Measurements from ENCODE around the gene TMEM178B. TPM values are rescaled to one million over a fixed set of nuclear protein-coding genes. Genes with fewer than 3 reads are reported as not detected.

Gene TMEM178B
- total and polyA plus RNA-seq, 9 of the 15 experiments (the other 6 are each of a cell fraction or from before 2014, with no cell fraction given), result under 0.01 to 0.03 (median 0.01) TPM; not detected in 5

DNA sequence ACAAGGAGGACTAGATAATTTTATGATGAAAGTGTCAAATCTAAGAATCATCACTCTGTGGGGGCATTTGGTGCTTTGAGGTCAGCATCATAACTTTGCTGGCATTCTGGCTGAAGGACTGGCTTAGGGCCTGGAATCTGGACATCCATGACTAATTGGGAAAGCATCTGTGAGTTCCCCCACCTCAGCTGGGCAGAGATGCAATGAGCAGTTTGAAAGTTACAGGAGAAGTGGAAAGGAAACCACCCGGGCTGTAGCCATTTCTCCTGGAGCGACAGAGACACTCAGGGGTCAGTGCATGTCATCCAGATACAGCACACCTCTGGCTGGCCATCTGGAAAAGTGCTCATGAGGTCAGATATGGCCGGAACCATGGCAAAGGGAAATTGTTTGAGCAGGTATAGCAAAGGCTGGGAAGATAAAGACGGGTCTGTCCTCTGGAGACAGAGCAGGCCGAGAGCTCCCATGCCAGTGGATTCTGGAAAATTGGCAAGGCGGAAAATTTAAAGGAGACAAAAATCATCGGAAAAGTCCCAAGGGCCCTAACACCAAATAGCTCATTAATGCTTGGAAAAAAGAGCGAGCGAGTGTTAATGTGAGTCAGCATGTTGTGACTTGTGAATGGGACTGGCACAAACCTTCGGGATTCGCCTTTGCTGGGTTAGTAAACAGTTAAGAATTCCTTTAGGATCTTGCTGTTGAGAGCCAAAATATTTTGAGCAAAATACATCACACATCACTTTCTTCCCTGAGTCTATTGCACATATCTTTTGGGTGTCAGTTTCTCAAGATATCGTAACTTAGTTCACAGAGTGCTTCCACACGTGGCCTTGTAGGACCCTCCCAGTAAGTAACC, 288.9 kb downstream of the TMEM178B start:
- peaks cover 4 to 11% of the 10 kb centered on the region in 2 experiments; a peak in 3 of 5 replicates for H3K27me3 ChIP-seq (ENCODE audit: control insufficient read depth in 2 of 2, insufficient read depth in 2 of 2, low read length in 2 of 2)
- DNase-seq (ENCODE audit: extremely low read depth in 1 of 4, low spot score in 3 of 4) (no peak), FAIRE-seq (no peak), ATAC-seq (peak; percentile 41; the same call in 1 of the 3 replicates)
- H3K9me1 ChIP-seq (ENCODE audit: control insufficient read depth, insufficient read depth, low read length), result no peaks in the 10 kb centered on the region
- H2AFZ ChIP-seq (ENCODE audit: low read depth, low read length), result no peak overlapping the region
- POLR2A ChIA-PET, result interaction anchor here (1.1 kb wide), 1 partner anchor 55 kb away, joined by 3 read pairs; no protein-coding TSS in a partner anchor
- no peaks in the 10 kb centered on the region for H3K4me1 ChIP-seq (replicated peaks in 1 of 2; ENCODE audit: control insufficient read depth in 2 of 2, insufficient read depth in 2 of 2, low read length in 2 of 2)
- no peaks in the 10 kb centered on the region for H4K20me1 ChIP-seq (replicated peaks; ENCODE audit: control insufficient read depth, insufficient read depth, low read length)
- no peaks in the 10 kb centered on the region for H3K79me2 ChIP-seq (ENCODE audit: control insufficient read depth, insufficient read depth, low read length)
- H3K4me2 ChIP-seq (ENCODE audit: insufficient read depth, low read length), result no peak overlapping the region
- no peaks in the 10 kb centered on the region for H3K9me3 ChIP-seq (replicated peaks; ENCODE audit: control insufficient read depth, insufficient read depth, low read depth, low read length)
- no peaks in the 10 kb centered on the region for H3K36me3 ChIP-seq (ENCODE audit: control insufficient read depth, insufficient read depth, low read length)
- no peak overlapping the region for H3K9ac ChIP-seq (ENCODE audit: insufficient read depth in 1 of 2, low read depth in 2 of 2, low read length in 2 of 2)
- WGBS (ENCODE audit: insufficient coverage, low coverage, missing lambda C conversion rate), result under 1% methylated on average over 13 of the region's 13 CpGs
- in situ Hi-C loops (cut with MboI), result no loop called here
- CTCF ChIA-PET (ENCODE audit: low intra/inter-chr PET ratio), result no interaction called here
- no TSS peak for BruUV-seq (replicated peaks)
- intact Hi-C loops (cut with micrococcal nuclease), result no loop called here
- no peak overlapping the region for H3K27ac ChIP-seq (ENCODE audit: extremely low read depth, low read depth, low read length)
- H3K4me3 ChIP-seq, result no peak overlapping the region
- TF ChIP-seq ZNF165 (CRISPR knock-in tag; IDR thresholded peaks at IDR 0.05; ENCODE audit: borderline replicate concordance) (no peak), ZNF408 (CRISPR knock-in tag; IDR thresholded peaks at IDR 0.05; ENCODE audit: low read depth) (no peak), GABPB1 (CRISPR knock-in tag; IDR thresholded peaks at IDR 0.05) (no peak), MCM5 (IDR thresholded peaks at IDR 0.05; ENCODE audit: low read depth) (no peak), ARID2 (IDR thresholded peaks at IDR 0.05) (no peak), ETV6 (IDR thresholded peaks at IDR 0.05; ENCODE audit: borderline replicate concordance in 1 of 2, low read depth in 2 of 2, low read length in 1 of 2) (no peak), ETV6 (CRISPR knock-in tag; IDR thresholded peaks at IDR 0.05; ENCODE audit: borderline replicate concordance) (no peak), ZNF12 (CRISPR knock-in tag; IDR thresholded peaks at IDR 0.05) (no peak), FOXA1 (IDR thresholded peaks at IDR 0.05; ENCODE audit: borderline replicate concordance) (no peak), POLR2AphosphoS2 (IDR thresholded peaks at IDR 0.05; ENCODE audit: low read length) (no peak), NR2F6 (CRISPR knock-in tag; IDR thresholded peaks at IDR 0.05) (no peak), MED1 (CRISPR knock-in tag; IDR thresholded peaks at IDR 0.05; ENCODE audit: borderline replicate concordance) (no peak), ZSCAN29 (IDR thresholded peaks at IDR 0.05) (no peak)
- TF ChIP-seq, protein P1, sequence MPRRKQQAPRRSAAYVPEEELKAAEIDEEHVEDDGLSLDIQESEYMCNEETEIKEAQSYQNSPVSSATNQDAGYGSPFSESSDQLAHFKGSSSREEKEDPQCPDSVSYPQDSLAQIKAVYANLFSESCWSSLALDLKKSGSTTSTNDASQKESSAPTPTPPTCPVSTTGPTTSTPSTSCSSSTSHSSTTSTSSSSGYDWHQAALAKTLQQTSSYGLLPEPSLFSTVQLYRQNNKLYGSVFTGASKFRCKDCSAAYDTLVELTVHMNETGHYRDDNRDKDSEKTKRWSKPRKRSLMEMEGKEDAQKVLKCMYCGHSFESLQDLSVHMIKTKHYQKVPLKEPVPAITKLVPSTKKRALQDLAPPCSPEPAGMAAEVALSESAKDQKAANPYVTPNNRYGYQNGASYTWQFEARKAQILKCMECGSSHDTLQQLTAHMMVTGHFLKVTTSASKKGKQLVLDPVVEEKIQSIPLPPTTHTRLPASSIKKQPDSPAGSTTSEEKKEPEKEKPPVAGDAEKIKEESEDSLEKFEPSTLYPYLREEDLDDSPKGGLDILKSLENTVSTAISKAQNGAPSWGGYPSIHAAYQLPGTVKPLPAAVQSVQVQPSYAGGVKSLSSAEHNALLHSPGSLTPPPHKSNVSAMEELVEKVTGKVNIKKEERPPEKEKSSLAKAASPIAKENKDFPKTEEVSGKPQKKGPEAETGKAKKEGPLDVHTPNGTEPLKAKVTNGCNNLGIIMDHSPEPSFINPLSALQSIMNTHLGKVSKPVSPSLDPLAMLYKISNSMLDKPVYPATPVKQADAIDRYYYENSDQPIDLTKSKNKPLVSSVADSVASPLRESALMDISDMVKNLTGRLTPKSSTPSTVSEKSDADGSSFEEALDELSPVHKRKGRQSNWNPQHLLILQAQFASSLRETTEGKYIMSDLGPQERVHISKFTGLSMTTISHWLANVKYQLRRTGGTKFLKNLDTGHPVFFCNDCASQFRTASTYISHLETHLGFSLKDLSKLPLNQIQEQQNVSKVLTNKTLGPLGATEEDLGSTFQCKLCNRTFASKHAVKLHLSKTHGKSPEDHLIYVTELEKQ (CRISPR knock-in tag; IDR thresholded peaks at IDR 0.05), result no peak
- TF ChIP-seq, protein P2, sequence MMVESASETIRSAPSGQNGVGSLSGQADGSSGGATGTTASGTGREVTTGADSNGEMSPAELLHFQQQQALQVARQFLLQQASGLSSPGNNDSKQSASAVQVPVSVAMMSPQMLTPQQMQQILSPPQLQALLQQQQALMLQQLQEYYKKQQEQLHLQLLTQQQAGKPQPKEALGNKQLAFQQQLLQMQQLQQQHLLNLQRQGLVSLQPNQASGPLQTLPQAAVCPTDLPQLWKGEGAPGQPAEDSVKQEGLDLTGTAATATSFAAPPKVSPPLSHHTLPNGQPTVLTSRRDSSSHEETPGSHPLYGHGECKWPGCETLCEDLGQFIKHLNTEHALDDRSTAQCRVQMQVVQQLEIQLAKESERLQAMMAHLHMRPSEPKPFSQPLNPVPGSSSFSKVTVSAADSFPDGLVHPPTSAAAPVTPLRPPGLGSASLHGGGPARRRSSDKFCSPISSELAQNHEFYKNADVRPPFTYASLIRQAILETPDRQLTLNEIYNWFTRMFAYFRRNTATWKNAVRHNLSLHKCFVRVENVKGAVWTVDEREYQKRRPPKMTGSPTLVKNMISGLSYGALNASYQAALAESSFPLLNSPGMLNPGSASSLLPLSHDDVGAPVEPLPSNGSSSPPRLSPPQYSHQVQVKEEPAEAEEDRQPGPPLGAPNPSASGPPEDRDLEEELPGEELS (CRISPR knock-in tag; IDR thresholded peaks at IDR 0.05; ENCODE audit: borderline replicate concordance), result no peak
- TF ChIP-seq, protein P3, sequence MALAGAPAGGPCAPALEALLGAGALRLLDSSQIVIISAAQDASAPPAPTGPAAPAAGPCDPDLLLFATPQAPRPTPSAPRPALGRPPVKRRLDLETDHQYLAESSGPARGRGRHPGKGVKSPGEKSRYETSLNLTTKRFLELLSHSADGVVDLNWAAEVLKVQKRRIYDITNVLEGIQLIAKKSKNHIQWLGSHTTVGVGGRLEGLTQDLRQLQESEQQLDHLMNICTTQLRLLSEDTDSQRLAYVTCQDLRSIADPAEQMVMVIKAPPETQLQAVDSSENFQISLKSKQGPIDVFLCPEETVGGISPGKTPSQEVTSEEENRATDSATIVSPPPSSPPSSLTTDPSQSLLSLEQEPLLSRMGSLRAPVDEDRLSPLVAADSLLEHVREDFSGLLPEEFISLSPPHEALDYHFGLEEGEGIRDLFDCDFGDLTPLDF (CRISPR knock-in tag; IDR thresholded peaks at IDR 0.05), result no peak
